Epithelial cell of esophagus (primary cell): ENCODE results near the gene CASZ1.

ENCODE experiments used
- DNase-seq: peaks from one replicate; pipeline ENCODE4 v3.0.0; 2010; ENCODE audit warnings: low read depth
- H3K4me3 ChIP-seq: 2 replicates; pipeline ENCODE4 v1.5.1; 2011; ENCODE audit warnings: mild to moderate bottlenecking, low read length, control low read depth
- TF ChIP-seq, protein P1 (sequence below): IDR thresholded peaks from 2 replicates; pipeline ENCODE4 v1.5.1; 2011; ENCODE audit warnings: low read depth, mild to moderate bottlenecking, low read length, control low read depth, inconsistent platforms; ENCODE audit not compliant: insufficient read depth; ENCODE audit errors: missing control alignments

CASZ1 gene

DNA sequence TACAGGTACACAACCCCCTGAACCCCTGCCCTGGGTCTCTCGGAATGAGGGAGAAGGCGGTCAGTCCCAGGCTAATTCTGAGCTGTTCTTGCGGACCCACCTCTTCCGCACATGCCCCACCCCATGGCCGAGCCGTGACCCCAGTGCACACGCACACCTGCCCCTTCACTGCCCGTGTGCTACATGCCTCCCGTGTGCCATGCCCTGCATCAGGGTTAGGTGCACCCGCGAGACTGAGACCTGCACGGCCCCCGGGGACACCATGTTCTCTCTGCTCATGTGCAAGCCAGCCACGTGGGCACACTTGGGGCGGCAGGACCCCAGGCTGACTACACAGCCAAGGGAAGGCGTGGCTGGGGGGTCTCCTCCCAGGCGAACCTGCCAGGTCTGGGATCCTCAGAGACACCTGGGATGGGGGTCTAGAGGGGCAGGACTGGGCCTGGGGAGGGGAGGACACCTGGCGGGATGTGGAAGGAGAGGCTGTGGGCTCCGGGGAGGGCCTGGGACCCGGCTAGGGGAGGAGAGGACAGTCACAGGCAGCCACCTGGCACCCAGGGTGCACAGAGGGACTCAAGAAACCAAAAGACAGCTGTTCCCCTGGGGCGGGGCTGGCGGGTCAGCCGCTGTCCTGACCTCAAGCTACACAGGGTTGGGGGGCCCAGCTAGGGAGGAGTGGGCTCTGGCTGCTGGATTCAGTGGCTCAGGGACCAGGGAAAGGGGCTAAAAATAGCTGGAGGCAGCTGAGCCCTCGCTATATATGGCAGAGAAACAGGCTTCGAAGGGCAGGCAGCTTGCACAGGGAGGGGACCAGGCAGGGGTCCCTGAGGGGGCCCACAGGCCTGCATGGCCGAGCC, 133.4 kb downstream of the CASZ1 start:
- no peak for DNase-seq
- TF ChIP-seq, protein P1, sequence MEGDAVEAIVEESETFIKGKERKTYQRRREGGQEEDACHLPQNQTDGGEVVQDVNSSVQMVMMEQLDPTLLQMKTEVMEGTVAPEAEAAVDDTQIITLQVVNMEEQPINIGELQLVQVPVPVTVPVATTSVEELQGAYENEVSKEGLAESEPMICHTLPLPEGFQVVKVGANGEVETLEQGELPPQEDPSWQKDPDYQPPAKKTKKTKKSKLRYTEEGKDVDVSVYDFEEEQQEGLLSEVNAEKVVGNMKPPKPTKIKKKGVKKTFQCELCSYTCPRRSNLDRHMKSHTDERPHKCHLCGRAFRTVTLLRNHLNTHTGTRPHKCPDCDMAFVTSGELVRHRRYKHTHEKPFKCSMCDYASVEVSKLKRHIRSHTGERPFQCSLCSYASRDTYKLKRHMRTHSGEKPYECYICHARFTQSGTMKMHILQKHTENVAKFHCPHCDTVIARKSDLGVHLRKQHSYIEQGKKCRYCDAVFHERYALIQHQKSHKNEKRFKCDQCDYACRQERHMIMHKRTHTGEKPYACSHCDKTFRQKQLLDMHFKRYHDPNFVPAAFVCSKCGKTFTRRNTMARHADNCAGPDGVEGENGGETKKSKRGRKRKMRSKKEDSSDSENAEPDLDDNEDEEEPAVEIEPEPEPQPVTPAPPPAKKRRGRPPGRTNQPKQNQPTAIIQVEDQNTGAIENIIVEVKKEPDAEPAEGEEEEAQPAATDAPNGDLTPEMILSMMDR: no peak
- no peak overlapping the region for H3K4me3 ChIP-seq

DNA sequence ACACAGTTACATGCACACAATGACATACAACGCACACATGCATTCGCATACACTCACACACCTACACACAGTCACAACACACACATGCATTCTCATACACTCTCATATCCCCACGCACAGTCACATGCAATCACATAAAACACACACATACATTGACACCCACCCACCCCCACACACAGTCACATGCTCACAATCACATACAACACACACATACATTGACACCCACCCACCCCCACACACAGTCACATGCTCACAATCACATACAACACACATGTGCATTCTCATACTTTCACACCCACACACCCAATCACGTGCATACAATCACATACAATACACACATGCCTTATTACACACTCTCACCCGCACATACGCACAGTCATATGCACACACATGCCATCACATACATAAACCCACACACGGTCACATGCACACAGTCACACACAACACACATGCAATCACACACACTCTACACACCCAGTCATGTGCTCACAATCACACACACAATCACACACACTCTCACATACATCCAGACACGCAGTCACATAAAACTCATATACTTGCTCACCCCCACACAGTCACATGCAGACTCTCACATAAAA, 134.3 kb downstream of the CASZ1 start:
- no peak for DNase-seq
- no peak overlapping the region for H3K4me3 ChIP-seq

DNA sequence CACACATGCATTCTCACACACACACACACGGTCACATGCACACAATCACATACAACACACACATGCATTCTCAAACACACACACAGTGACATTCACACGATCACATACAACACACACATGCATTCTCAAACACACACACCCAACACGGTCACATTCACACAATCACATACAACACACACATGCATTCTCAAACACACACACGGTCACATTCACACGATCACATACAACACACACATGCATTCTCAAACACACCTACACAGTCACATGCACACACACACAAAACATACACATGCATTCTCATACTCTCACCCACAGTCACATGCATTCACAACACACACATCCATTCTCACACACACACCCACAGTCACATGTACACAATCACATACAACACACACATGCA, 135.0 kb downstream of the CASZ1 start:
- DNase-seq: no peak
- TF ChIP-seq, protein P1: no peak
- H3K4me3 ChIP-seq: no peak overlapping the region

More for the DNA sequence above, 134.3 kb downstream of the CASZ1 start:
- TF ChIP-seq, protein P1: no peak

DNA sequence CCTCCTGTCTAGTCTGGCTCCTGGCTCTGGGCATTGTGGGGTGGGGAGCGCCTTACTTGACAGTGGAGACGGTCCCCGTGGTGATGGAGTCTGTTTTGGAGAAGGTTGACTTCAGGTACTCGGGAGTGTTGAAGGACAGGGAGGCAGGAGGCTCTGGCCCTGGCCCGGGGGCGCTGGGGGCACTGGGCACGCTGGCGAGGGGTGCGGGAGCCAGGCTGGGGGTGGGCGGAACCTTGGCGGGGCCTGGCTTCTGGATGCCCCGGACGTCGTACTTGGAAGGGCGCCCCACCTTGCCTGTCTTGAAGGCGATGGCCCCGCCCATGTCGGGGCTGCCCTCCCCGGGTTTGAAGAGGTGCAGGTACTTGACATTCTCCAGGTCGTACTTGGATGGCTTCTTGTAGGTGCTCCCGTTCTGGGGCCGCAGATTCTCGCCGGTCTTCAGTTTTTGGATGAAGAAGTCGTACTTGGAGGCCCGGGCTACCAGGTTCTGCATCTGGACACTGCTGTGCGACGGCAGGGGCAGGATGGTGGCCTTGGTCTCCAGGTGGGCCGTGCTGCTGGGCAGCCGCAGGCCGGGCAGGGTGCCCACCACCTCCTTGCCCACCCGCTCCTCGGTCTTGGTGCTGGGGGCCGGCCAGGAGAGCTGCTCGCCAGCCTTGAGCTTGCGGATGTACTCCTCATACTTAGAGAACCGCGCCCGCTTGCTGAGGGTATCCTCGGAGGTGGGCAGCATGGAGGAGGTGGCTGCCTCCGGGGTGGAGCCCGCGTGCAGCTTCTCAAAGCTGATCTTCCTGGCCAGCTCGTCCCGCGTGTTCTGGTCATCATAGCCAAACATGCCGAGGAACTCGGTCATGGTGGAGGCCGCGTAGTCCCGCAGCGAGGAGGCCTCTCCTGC, 136.6 kb downstream of the CASZ1 start:
- TF ChIP-seq, protein P1: no peak
- H3K4me3 ChIP-seq: no peak overlapping the region
- DNase-seq: no peak

DNA sequence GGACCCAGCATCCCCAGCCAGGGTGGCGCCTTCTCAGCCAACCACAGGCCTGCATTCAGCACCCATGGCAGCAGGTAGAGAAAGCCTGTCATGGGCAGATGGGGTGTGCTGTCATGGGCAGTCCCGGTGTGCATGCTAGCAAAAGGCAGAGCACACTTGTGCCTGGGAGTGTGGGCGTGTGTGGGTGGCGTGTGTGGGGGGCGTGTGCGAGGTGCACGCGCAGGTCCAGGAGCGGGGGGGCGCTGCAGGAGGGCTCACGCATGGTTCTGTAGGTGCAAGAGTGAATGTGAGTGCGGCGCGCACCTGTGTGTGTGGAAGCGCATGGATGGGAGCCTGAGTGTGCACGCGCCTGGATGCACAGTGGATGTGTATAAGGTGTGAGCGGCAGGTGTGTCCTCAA, 137.2 kb downstream of the CASZ1 start:
- H3K4me3 ChIP-seq: no peak overlapping the region
- TF ChIP-seq, protein P1: no peak
- no peak for DNase-seq

DNA sequence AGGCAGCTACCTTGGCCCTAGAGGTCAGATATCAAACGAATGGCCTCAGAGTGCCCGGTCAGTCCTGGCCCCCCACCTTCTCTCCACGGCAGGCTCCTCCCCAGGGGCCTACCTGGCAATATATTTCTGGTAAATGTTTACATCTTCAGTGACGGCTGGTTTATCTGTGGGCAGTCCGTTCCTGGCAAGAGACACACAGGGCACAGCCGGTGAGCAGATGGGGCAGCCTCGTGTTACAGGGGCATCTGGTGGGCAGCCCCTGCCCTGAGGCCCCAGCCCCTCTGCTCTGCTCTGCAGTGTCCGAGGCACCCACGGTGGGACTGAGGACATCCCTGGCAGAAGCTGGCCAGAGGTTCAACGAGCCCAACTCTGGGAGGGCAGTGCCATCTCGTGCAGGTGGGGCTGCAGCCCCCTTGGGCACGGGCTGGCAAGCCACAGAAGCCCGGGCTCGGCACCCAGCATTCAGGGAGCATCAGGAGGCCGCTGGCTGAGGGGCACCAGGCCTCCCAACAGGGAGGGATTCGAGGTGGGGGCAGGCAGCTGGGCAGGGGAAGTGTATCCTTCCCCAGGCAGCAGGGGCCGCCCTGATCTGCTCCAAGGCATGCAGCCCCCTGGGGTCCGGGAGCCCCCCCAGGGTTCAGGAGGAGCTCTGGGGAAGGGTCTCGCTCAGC, 137.9 kb downstream of the CASZ1 start:
- no peak overlapping the region for H3K4me3 ChIP-seq
- TF ChIP-seq, protein P1: no peak
- no peak for DNase-seq
